Keratinocyte (primary cell): ENCODE results near the gene DIAPH1. TPM values are rescaled to one million over a fixed set of nuclear protein-coding genes. Genes with fewer than 3 reads are reported as not detected.

Experiments
- DNase-seq: peaks from one replicate; pipeline ENCODE4 v3.0.0-alpha.2; 2011; ENCODE audit warnings: low read depth, missing footprints, low spot score
- FAIRE-seq: peaks from 2 replicates; lab custom pipeline; 2011; peaks lifted over from hg19 to GRCh38; lab: Jason Lieb, UNC
- H2AFZ ChIP-seq: 2 replicates; pipeline ENCODE4 v1.6.0; 2012; ENCODE audit warnings: low read length, control low read depth, inconsistent platforms; ENCODE audit not compliant: control insufficient read depth
- H3K27ac ChIP-seq: 2 replicates; pipeline ENCODE4 v1.5.1; 2011; ENCODE audit warnings: low read length; ENCODE audit not compliant: control insufficient read depth, insufficient read depth
- H3K27me3 ChIP-seq: 3 replicates; pipeline ENCODE4 v1.6.0; 2011; ENCODE audit warnings: low read length; ENCODE audit not compliant: control insufficient read depth, insufficient read depth; ENCODE audit errors: extremely low read depth
- H3K36me3 ChIP-seq, 2 experiments: 2 replicates in 1 of 2; 3 replicates in 1 of 2; pipeline ENCODE4 v1.5.1; 2011; ENCODE audit warnings: low read length in 2 of 2, mild to moderate bottlenecking in 1 of 2; ENCODE audit not compliant: control insufficient read depth in 2 of 2, insufficient read depth in 2 of 2; ENCODE audit errors: extremely low read depth in 1 of 2
- H3K4me1 ChIP-seq: 3 replicates; pipeline ENCODE4 v1.5.1; 2011; ENCODE audit warnings: low read length; ENCODE audit not compliant: control insufficient read depth, insufficient read depth; ENCODE audit errors: extremely low read depth
- H3K4me2 ChIP-seq: 3 replicates; pipeline ENCODE4 v1.6.0; 2011; ENCODE audit warnings: low read depth, low read length; ENCODE audit not compliant: control insufficient read depth, insufficient read depth; ENCODE audit errors: extremely low read depth
- H3K4me3 ChIP-seq, 3 experiments: fragments of 200-600 bp in 1 of 3; sonication (generic) in 1 of 3; 2 replicates in 2 of 3; 3 replicates in 1 of 3; pipeline ENCODE4 v1.5.1; 2011 to 2016; ENCODE audit warnings: low read length in 3 of 3, mild to moderate bottlenecking in 3 of 3, control low read depth in 2 of 3, inconsistent platforms in 1 of 3, low read depth in 1 of 3, mixed read lengths in 1 of 3, mixed run types in 1 of 3, moderate library complexity in 1 of 3; ENCODE audit not compliant: control insufficient read depth in 2 of 3, insufficient read depth in 2 of 3; ENCODE audit errors: extremely low read depth in 1 of 3
- H3K79me2 ChIP-seq: 2 replicates; pipeline ENCODE4 v1.6.0; 2012; ENCODE audit warnings: low read length; ENCODE audit not compliant: control insufficient read depth, insufficient read depth
- H3K9ac ChIP-seq: 3 replicates; pipeline ENCODE4 v1.6.0; 2011; ENCODE audit warnings: low read length; ENCODE audit not compliant: control insufficient read depth, insufficient read depth; ENCODE audit errors: extremely low read depth
- H3K9me1 ChIP-seq: 3 replicates; pipeline ENCODE4 v1.6.0; 2011; ENCODE audit warnings: low read length; ENCODE audit not compliant: control insufficient read depth, insufficient read depth; ENCODE audit errors: extremely low read depth
- H3K9me3 ChIP-seq: 2 replicates; pipeline ENCODE4 v1.5.1; 2012; ENCODE audit warnings: low read depth, low read length; ENCODE audit not compliant: control insufficient read depth
- H4K20me1 ChIP-seq: 3 replicates; pipeline ENCODE4 v1.6.0; 2011; ENCODE audit warnings: low read length; ENCODE audit not compliant: control insufficient read depth, insufficient read depth; ENCODE audit errors: extremely low read depth
- EZH2 ChIP-seq: IDR thresholded peaks from one replicate; pipeline ENCODE4 v1.6.1; 2012; ENCODE audit warnings: inconsistent platforms, mild to moderate bottlenecking, low read length, moderate library complexity
- dilution Hi-C: fragments of 300-500 bp; cut with MboI; formaldehyde crosslinking; loops from one replicate; pipeline ENCODE4 v1.7.0; 2020; ENCODE audit warnings: low sequenced_read_pairs; ENCODE audit not compliant: extremely low pct_ligation_motif_present
- polyA plus RNA-seq, 5 experiments: library from polyadenylated mRNA; depleted of rRNA in 3 of 5; stranded (reverse) in 3 of 5; stranded (forward) in 1 of 5; unstranded in 1 of 5; fragments of >200 nt; gene quantifications; 1 replicate in 1 of 5; 2 replicates in 3 of 5; 3 replicates in 1 of 5; pipeline versions ENCODE4 v1.2.1 to v1.2.3, GENCODE V29; 2011 to 2012; ENCODE audit warnings: missing spikeins in 2 of 5, low read depth in 1 of 5, low replicate concordance in 1 of 5
- TF ChIP-seq, protein P1 (sequence below), 3 experiments: IDR thresholded peaks in 1 of 3; conservative IDR thresholded peaks in 1 of 3; optimal IDR thresholded peaks in 1 of 3; 2 replicates in 2 of 3; 3 replicates in 1 of 3; pipeline versions ENCODE3 to v1.5.1; 2011; ENCODE audit warnings: low read length in 3 of 3, mild to moderate bottlenecking in 3 of 3, moderate library complexity in 2 of 3, control low read depth in 1 of 3, inconsistent platforms in 1 of 3; ENCODE audit not compliant: insufficient read depth in 2 of 3; ENCODE audit errors: extremely low read depth in 1 of 3

Gene DIAPH1
- polyA plus RNA-seq, 1 donor (not counting 4 experiments of a cell fraction or from before 2014, with no cell fraction given), result 72.0 TPM

GRCh38 chr5:141491323-141492167, 127.3 kb downstream of the DIAPH1 start:
- H3K27me3 ChIP-seq, result no peaks in the 10 kb centered on the region
- TF ChIP-seq EZH2, result no peak
- TF ChIP-seq, protein P1, sequence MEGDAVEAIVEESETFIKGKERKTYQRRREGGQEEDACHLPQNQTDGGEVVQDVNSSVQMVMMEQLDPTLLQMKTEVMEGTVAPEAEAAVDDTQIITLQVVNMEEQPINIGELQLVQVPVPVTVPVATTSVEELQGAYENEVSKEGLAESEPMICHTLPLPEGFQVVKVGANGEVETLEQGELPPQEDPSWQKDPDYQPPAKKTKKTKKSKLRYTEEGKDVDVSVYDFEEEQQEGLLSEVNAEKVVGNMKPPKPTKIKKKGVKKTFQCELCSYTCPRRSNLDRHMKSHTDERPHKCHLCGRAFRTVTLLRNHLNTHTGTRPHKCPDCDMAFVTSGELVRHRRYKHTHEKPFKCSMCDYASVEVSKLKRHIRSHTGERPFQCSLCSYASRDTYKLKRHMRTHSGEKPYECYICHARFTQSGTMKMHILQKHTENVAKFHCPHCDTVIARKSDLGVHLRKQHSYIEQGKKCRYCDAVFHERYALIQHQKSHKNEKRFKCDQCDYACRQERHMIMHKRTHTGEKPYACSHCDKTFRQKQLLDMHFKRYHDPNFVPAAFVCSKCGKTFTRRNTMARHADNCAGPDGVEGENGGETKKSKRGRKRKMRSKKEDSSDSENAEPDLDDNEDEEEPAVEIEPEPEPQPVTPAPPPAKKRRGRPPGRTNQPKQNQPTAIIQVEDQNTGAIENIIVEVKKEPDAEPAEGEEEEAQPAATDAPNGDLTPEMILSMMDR (optimal IDR thresholded peaks at IDR 0.05 in 1 of 3, IDR thresholded peaks at IDR 0.05 in 1 of 3, conservative IDR thresholded peaks at IDR 0.05 in 1 of 3; ENCODE audit: extremely low read depth in 1 of 3, insufficient read depth in 2 of 3, low read length in 3 of 3), result no peak
- H3K27ac ChIP-seq, result no peak overlapping the region
- no peaks in the 10 kb centered on the region for H4K20me1 ChIP-seq
- no peak for FAIRE-seq
- H3K4me2 ChIP-seq, result no peak overlapping the region
- dilution Hi-C loops, result no loop called here
- no peak for DNase-seq
- peaks cover 0 to 3% of the 10 kb centered on the region in 2 experiments for H3K36me3 ChIP-seq
- H2AFZ ChIP-seq, result no peak overlapping the region
- peaks cover 21% of the 10 kb centered on the region for H3K4me1 ChIP-seq
- no peaks in the 10 kb centered on the region for H3K9me1 ChIP-seq
- no peaks in the 10 kb centered on the region for H3K79me2 ChIP-seq
- no peaks in the 10 kb centered on the region for H3K9me3 ChIP-seq
- H3K4me3 ChIP-seq, result no peak overlapping the region
- no peak overlapping the region for H3K9ac ChIP-seq

DNA sequence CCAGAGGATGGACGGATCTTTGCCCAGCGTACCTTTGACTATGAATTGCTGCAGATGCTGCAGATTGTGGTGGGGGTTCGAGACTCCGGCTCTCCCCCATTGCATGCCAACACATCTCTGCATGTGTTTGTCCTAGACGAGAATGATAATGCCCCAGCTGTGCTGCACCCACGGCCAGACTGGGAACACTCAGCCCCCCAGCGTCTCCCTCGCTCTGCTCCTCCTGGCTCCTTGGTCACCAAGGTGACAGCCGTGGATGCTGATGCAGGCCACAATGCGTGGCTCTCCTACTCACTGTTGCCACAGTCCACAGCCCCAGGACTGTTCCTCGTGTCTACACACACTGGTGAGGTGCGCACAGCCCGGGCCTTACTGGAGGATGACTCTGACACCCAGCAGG, 128.0 kb downstream of the DIAPH1 start:
- TF ChIP-seq EZH2, result no peak
- TF ChIP-seq, protein P1 (optimal IDR thresholded peaks at IDR 0.05 in 1 of 3, IDR thresholded peaks at IDR 0.05 in 1 of 3, conservative IDR thresholded peaks at IDR 0.05 in 1 of 3; ENCODE audit: extremely low read depth in 1 of 3, insufficient read depth in 2 of 3, low read length in 3 of 3), result no peak
- H3K4me2 ChIP-seq, result no peak overlapping the region
- H3K9me3 ChIP-seq, result no peaks in the 10 kb centered on the region
- FAIRE-seq, result no peak
- H3K27me3 ChIP-seq, result no peaks in the 10 kb centered on the region
- no peak overlapping the region for H2AFZ ChIP-seq
- H3K79me2 ChIP-seq, result no peaks in the 10 kb centered on the region
- dilution Hi-C loops, result no loop called here
- H4K20me1 ChIP-seq, result no peaks in the 10 kb centered on the region
- no peaks in the 10 kb centered on the region for H3K9me1 ChIP-seq
- H3K9ac ChIP-seq, result no peak overlapping the region
- H3K36me3 ChIP-seq, result peaks cover 0 to under 1% of the 10 kb centered on the region in 2 experiments
- H3K4me3 ChIP-seq, result no peak overlapping the region
- H3K27ac ChIP-seq, result no peak overlapping the region
- peaks cover 21% of the 10 kb centered on the region for H3K4me1 ChIP-seq
- no peak for DNase-seq
